ENCODE measurements around the gene SUOX. TPM values are rescaled to one million over a fixed set of nuclear protein-coding genes. Genes with fewer than 3 reads are reported as not detected.
"Not testable (repeated sequence)": the region's sequence is repeated elsewhere in the genome, so short reads cannot be mapped to it uniquely, and the experiment has no call there.

The SUOX gene
- polyA plus RNA-seq, 3 donors from 2014 or later: 3.5 to 5.9 (median 5.9) TPM

DNA sequence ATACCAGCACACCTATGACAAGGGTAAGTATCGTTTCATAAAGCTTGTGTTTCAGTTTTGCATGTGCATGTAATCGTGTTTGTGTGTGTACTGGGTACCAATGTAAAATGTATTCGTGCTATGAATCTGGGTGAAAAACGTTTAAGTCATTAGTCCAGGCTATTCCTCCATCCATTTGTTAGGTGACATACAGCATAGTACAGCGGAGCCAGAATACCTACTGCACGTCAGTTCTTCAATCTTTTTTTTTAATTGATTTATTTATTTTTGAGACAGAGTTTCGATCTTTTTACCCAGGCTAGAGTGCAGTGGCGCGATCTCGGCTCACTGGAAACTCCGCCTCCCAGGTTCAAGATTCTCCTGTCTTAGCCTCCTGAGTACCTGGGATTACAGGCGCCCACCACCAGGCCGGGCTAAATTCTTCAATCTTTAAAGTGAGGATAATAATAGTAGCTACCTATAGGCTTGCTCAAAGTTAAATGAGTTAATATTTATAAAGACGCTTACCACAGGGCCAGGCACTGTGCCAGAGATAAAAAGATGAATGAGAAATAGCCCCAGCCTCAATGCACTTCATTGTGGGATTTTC is 44.0 kb downstream of the SUOX start:
- Mint-ChIP-seq H3K9me3 (no peaks in the 10 kb centered on the region), H3K27ac (peak overlapping the region; percentile 78 to 99 (median 98)), H3K36me3 (peaks cover 0 to 16% (median 4%) of the 10 kb centered on the region in 3 donors), H3K4me1 (peaks cover 36 to 37% of the 10 kb centered on the region in 2 donors), H3K27me3 (ENCODE audit: low read depth in 3 of 3) (peaks cover 7 to 15% (median 10%) of the 10 kb centered on the region in 3 donors), H3K4me3 (peak overlapping the region; percentile 96 to 99 (median 97))
- no peak for DNase-seq

DNA sequence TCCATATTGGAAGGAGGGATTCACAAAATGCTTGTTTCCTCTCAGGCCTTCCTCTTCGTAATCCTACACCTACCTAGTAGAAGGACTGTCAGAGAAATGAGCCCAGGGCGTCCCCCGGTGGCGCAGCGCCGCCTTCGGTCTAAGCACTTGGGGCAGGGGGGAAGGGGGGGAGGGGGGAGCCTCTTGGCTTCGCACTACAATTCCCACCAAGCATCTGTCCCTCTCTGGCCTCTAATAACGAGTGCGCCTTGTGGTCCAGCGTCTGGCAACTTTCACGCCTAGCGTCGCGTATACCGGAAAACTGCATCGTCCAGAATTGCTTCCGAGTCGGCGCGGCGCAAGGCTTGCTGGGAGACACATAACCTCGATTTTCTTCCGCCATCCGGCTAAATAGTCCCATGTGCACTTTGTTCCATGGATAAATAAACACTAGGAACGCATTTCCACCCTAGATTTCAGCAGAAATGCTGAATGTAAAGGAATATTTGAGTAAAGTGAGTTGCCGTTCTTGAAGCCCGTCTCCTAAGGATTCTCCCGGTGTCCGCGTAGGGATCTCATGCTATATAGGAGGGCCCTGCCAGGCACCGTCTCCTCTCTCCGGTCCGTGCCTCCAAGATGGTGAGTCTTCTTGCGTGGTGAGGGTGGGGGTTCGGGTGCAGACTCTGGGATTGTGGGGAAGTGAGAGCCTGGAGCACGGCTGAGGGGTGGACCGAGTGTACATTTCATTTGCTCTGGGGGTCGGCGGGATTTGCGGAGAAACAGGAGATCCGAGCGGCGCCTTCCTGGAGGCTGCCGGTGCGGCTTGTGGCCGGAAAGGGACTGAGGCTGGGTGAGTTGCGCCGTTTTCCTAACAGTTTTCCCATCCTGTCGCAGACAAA is 44.7 kb downstream of the SUOX start, which contains the start of gene RPS26:
Gene RPS26 (plus strand): TSS at position 367 of the 878 bp plus-strand sequence. CDS start 249 bp downstream, at position 616.
- peaks cover 0 to 16% (median 4%) of the 10 kb centered on the region in 3 donors for H3K36me3 Mint-ChIP-seq
- DNase-seq: peak; percentile 94 to 97 (median 94)
- H3K27ac Mint-ChIP-seq: peak within 1 kb of the TSS; percentile 93 to 99 (median 98)
- H3K9me3 Mint-ChIP-seq: no peaks in the 10 kb centered on the region
- H3K4me3 Mint-ChIP-seq: peak within 1 kb of the TSS; percentile 96 to 99 (median 97)
- H3K4me1 Mint-ChIP-seq: peaks cover 37 to 41% of the 10 kb centered on the region in 2 donors
- peaks cover 7 to 14% (median 10%) of the 10 kb centered on the region in 3 donors for H3K27me3 Mint-ChIP-seq (ENCODE audit: low read depth in 3 of 3)

DNA sequence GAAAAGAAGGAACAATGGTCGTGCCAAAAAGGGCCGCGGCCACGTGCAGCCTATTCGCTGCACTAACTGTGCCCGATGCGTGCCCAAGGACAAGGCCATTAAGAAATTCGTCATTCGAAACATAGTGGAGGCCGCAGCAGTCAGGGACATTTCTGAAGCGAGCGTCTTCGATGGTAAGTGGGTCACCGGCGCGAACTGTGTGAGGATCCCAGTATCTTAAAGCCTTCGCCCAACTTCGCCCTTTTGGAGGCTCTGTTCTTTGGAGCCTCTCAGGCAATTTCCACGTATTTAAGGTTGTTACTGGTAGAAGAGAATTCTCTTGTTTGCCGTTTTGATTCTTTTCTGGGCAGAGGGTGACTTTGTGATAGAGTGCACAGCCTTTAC is 45.3 kb downstream of the SUOX start:
- H3K4me1 Mint-ChIP-seq: peaks cover 40 to 41% of the 10 kb centered on the region in 2 donors
- not testable (repeated sequence) for DNase-seq

DNA sequence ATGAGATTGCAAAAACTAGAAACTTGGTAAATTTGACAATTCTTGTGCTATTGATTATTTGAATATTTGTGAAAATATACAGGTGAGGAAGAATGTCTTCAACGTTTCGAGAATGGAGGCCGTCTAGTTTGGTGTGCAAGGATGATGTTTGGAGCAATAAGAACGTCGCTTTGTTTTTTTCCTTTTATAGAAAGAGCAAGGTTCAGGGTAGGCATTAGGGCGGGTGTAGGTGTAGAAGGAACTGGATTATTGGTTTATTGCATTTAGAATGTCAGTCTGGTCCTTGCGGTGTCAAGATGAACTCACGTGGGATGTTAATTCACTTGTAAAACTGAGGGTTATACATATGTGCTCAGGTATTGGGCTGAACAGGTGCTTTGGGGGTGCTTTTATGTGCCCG is 45.8 kb downstream of the SUOX start:
- DNase-seq: no peak
- no peaks in the 10 kb centered on the region for H3K9me3 Mint-ChIP-seq
- peak overlapping the region; percentile 96 to 99 (median 97) for H3K4me3 Mint-ChIP-seq
- H3K27ac Mint-ChIP-seq: peak overlapping the region; percentile 83 to 99 (median 98)
- H3K27me3 Mint-ChIP-seq (ENCODE audit: low read depth in 3 of 3): peaks cover 7 to 13% (median 10%) of the 10 kb centered on the region in 3 donors
- peaks cover 38 to 41% of the 10 kb centered on the region in 2 donors for H3K4me1 Mint-ChIP-seq
- peaks cover 0 to 16% (median 4%) of the 10 kb centered on the region in 3 donors for H3K36me3 Mint-ChIP-seq

More for the DNA sequence above, 45.3 kb downstream of the SUOX start:
- Mint-ChIP-seq H3K36me3 (peaks cover 0 to 16% (median 4%) of the 10 kb centered on the region in 3 donors), H3K27me3 (ENCODE audit: low read depth in 3 of 3) (peaks cover 7 to 13% (median 10%) of the 10 kb centered on the region in 3 donors), H3K4me3 (peak overlapping the region; percentile 96 to 99 (median 97)), H3K27ac (peak overlapping the region; percentile 93 to 99 (median 98))
- not testable (repeated sequence) for H3K9me3 Mint-ChIP-seq

DNA sequence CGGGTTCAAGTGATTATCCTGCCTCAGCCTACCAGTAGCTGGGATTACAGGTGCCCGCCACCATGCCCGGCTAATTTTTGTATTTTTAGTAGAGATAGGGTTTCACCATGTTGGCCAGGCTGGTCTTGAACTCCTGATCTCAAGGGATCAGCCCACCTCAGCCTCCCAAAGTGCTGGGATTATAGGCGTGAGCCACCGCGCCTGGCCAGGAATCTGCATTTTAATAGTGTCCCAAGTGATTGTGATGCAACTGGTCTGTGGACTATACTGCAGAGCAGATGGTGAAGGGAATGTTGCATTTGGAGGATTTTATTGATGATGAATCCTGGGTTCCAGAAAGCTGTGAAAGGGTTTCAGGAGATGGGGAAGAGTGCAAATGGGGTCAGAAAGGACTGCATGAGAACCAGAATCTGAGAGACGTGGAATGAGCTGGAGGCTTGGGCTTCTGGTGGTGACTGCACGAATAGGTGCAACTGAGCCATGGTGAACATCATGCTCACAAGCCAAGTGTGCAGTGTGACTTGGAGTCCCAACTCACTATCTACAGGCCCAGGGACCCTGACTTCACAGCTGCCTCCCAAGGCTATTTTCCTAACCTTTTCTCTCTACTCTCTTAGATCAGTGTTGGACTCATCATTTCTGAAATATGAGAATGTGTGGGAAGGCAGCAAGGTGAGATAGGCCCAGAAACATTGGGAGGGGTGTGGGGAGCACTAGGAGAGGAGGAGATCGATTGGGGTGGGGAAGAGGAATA is 49.1 kb downstream of the SUOX start:
- DNase-seq: no peak
- Mint-ChIP-seq H3K9me3 (no peaks in the 10 kb centered on the region), H3K27me3 (ENCODE audit: low read depth in 3 of 3) (peaks cover 7 to 13% (median 10%) of the 10 kb centered on the region in 3 donors), H3K27ac (peak overlapping the region in 4 of 6 donors; percentile 45 to 80 (median 58)), H3K4me1 (peaks cover 25 to 34% of the 10 kb centered on the region in 2 donors), H3K4me3 (no peak overlapping the region), H3K36me3 (peaks cover 0 to 16% (median 4%) of the 10 kb centered on the region in 3 donors)

DNA sequence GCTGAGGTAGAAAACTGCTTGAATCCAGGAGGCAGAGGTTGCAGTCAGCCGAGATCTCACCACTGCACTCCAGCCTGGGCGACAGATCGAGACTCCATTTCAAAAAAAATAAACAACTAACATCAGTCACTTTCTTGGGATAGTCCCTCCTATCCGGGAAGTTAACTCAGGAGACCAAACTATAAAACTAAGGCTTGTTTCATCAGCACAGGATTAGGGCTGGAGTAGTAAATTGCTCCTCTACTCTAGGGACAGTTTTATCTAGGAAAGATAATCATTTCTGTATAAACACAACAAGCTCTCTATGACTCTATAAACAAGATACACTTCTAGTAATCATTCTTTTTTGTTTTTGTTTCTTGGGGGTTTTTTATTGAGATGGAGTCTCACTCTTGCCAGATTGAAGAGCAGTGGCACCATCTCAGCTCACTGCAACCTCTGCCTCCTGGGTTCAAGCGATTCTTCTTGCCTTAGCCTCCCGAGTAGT is 56.4 kb downstream of the SUOX start:
- Mint-ChIP-seq H3K4me1 (peaks cover 2 to 7% of the 10 kb centered on the region in 2 donors), H3K27ac (no peak overlapping the region), H3K36me3 (no peaks in the 10 kb centered on the region), H3K27me3 (ENCODE audit: low read depth in 3 of 3) (peaks cover 0 to 2% (median 2%) of the 10 kb centered on the region in 3 donors), H3K9me3 (no peaks in the 10 kb centered on the region), H3K4me3 (no peak overlapping the region)
- no peak for DNase-seq

Other genes starting within 250 kb of the SUOX start
- gene SARNP, start 179.6 kb upstream of the SUOX start, polyA plus RNA-seq: 100 to 1,000 TPM; 115 to 157 (median 132) TPM
- 100 to 1,000 TPM; 104 to 163 (median 147) TPM for gene ORMDL2, start 179.2 kb upstream of the SUOX start, polyA plus RNA-seq
- gene DNAJC14, start 167.7 kb upstream of the SUOX start, polyA plus RNA-seq: 10 to 100 TPM; 36.7 to 51.4 (median 51.1) TPM
- under 1 TPM in 1 of 3 donors, not detected in 2; 0.10 TPM for gene MMP19, start 154.3 kb upstream of the SUOX start, polyA plus RNA-seq
- 10 to 100 TPM; 41.2 to 66.3 (median 54.2) TPM for gene PYM1, start 69.4 kb upstream of the SUOX start, polyA plus RNA-seq
- gene DGKA, start 66.1 kb upstream of the SUOX start, polyA plus RNA-seq: 10 to 100 TPM; 14.9 to 38.1 (median 19.7) TPM
- gene PMEL, start 31.2 kb upstream of the SUOX start, polyA plus RNA-seq: under 1 TPM in 1 of 3 donors, not detected in 2; 0.44 TPM
- 10 to 100 TPM; 11.6 to 27.7 (median 13.4) TPM for gene CDK2, start 30.4 kb upstream of the SUOX start, polyA plus RNA-seq
- gene RAB5B, start 23.2 kb upstream of the SUOX start, polyA plus RNA-seq: 10 to 100 TPM; 54.6 to 80.6 (median 76.9) TPM
- 1 to 10 TPM in 1 of 3 donors, not detected in 2; 1.0 TPM for gene IKZF4, start 23.8 kb downstream of the SUOX start, polyA plus RNA-seq
- 100 to 1,000 TPM; 294 to 705 (median 698) TPM for gene RPS26, start 44.6 kb downstream of the SUOX start, polyA plus RNA-seq
- gene ERBB3, start 82.9 kb downstream of the SUOX start, polyA plus RNA-seq: not detected
- 100 to 1,000 TPM; 192 to 222 (median 214) TPM for gene PA2G4, start 107.3 kb downstream of the SUOX start, polyA plus RNA-seq
- gene RPL41, start 119.4 kb downstream of the SUOX start, polyA plus RNA-seq: 1,000 to 10,000 TPM; 2,591 to 7,233 (median 3,803) TPM
- 1 to 10 TPM in 2 of 3 donors, under 1 TPM in 1; 0.86 to 4.2 (median 1.3) TPM for gene ZC3H10, start 121.0 kb downstream of the SUOX start, polyA plus RNA-seq
- gene ESYT1, start 131.0 kb downstream of the SUOX start, polyA plus RNA-seq: 100 to 1,000 TPM; 217 to 502 (median 273) TPM
- gene MYL6B, start 155.3 kb downstream of the SUOX start, polyA plus RNA-seq: 10 to 100 TPM in 1 of 3 donors, 1 to 10 TPM in 2; 1.5 to 12.9 (median 9.3) TPM
- 1,000 to 10,000 TPM; 2,998 to 5,712 (median 4,230) TPM for gene MYL6, start 161.1 kb downstream of the SUOX start, polyA plus RNA-seq
- gene SMARCC2, start 192.2 kb downstream of the SUOX start, polyA plus RNA-seq: 100 to 1,000 TPM in 1 of 3 donors, 10 to 100 TPM in 2; 25.7 to 118 (median 43.7) TPM
- 10 to 100 TPM; 49.0 to 55.1 (median 49.3) TPM for gene RNF41, start 224.6 kb downstream of the SUOX start, polyA plus RNA-seq
- gene NABP2, start 227.1 kb downstream of the SUOX start, polyA plus RNA-seq: 1 to 10 TPM; 3.2 to 8.8 (median 6.8) TPM
- not detected for gene SLC39A5, start 232.8 kb downstream of the SUOX start, polyA plus RNA-seq

Measured in immature natural killer cell (primary cell).